DMS79 treated with DMSO at 0.1 percent for 48 hours (cell line): ENCODE data around the gene ZCRB1.
"Not testable (repeated sequence)": the region's sequence is repeated elsewhere in the genome, so short reads cannot be mapped to it uniquely, and the experiment has no call there.

ENCODE experiments used
- DNase-seq: peaks from one replicate; lab custom pipeline; 2025; lab: John Stamatoyannopoulos, UW

Gene ZCRB1

GRCh38 chr12:42325653-42326474 lies at the start of gene ZCRB1, which contains the start of gene PPHLN1:
Gene ZCRB1 (minus strand): TSS chr12:42326094. CDS start chr12:42324102, 1,992 bp downstream.
Gene PPHLN1 (plus strand): TSS chr12:42326167. CDS start chr12:42335903, 9,736 bp downstream.
- DNase-seq: peak; percentile 75

GRCh38 chr12:42373669-42374068 lies 47.8 kb upstream of the ZCRB1 start:
- no peak for DNase-seq

- DNase-seq: peak; percentile 9
These were observed 46.4 kb upstream of the ZCRB1 start for GRCh38 chr12:42372154-42372791.

GRCh38 chr12:42370013-42370412 lies 44.1 kb upstream of the ZCRB1 start:
- no peak for DNase-seq

GRCh38 chr12:42365486-42365885 lies 39.6 kb upstream of the ZCRB1 start:
- no peak for DNase-seq

- no peak for DNase-seq
These were observed 38.8 kb upstream of the ZCRB1 start for GRCh38 chr12:42364692-42365091.

GRCh38 chr12:42362647-42363260 lies 36.9 kb upstream of the ZCRB1 start:
- DNase-seq: no peak

GRCh38 chr12:42361909-42362646 lies 36.2 kb upstream of the ZCRB1 start:
- DNase-seq: no peak

- DNase-seq: no peak
These were observed 35.0 kb upstream of the ZCRB1 start for GRCh38 chr12:42360747-42361403.

GRCh38 chr12:42356344-42356743 lies 30.4 kb upstream of the ZCRB1 start:
- DNase-seq: no peak

- not testable (repeated sequence) for DNase-seq
These were observed 24.1 kb upstream of the ZCRB1 start for GRCh38 chr12:42350021-42350407.

GRCh38 chr12:42349119-42350020 lies 23.5 kb upstream of the ZCRB1 start:
- DNase-seq: not testable (repeated sequence)

GRCh38 chr12:42346403-42347002 lies 20.6 kb upstream of the ZCRB1 start:
- DNase-seq: no peak

- DNase-seq: no peak
These were observed 17.8 kb upstream of the ZCRB1 start for GRCh38 chr12:42343721-42344120.

- DNase-seq: no peak
These were observed 16.1 kb upstream of the ZCRB1 start for GRCh38 chr12:42342028-42342427.

GRCh38 chr12:42338280-42338679 lies 12.4 kb upstream of the ZCRB1 start:
- DNase-seq: no peak

- DNase-seq: no peak
These were observed 10.4 kb upstream of the ZCRB1 start for GRCh38 chr12:42336286-42336685.

GRCh38 chr12:42332301-42333285 lies 6.7 kb upstream of the ZCRB1 start:
- DNase-seq: peak; percentile 21

GRCh38 chr12:42330097-42330496 lies 4.2 kb upstream of the ZCRB1 start:
- DNase-seq: not testable (repeated sequence)
